ENCODE results near the gene TPTE.
"Not testable (repeated sequence)": the region's sequence is repeated elsewhere in the genome, so short reads cannot be mapped to it uniquely, and the experiment has no call there.

Gene TPTE

GRCh38 chr21:10640446-10640845 is 119.1 kb downstream of the TPTE start:
- Histone ChIP-seq H3K27ac (no peak overlapping the region), H3K79me2 (no peaks in the 10 kb centered on the region), H3K36me3 (ENCODE audit: control insufficient read depth, insufficient read depth, low read length) (no peaks in the 10 kb centered on the region), H3K9me3 (ENCODE audit: control insufficient read depth, low read length) (no peaks in the 10 kb centered on the region), H3K4me2 (ENCODE audit: low read length) (no peak overlapping the region), H3K27me3 (ENCODE audit: control insufficient read depth, insufficient read depth, low read length) (no peaks in the 10 kb centered on the region), H3K4me3 (ENCODE audit: low read depth, low read length) (no peak overlapping the region), H3K4me1 (no peaks in the 10 kb centered on the region), H2AFZ (no peak overlapping the region), H3K9ac (no peak overlapping the region)
- no peak for TF ChIP-seq CTCF (IDR thresholded peaks at IDR 0.05)

- Histone ChIP-seq H3K9ac (no peak overlapping the region), H3K79me2 (no peaks in the 10 kb centered on the region), H2AFZ (no peak overlapping the region), H3K4me3 (ENCODE audit: low read depth, low read length) (no peak overlapping the region), H3K4me1 (no peaks in the 10 kb centered on the region), H3K27ac (no peak overlapping the region), H3K27me3 (ENCODE audit: control insufficient read depth, insufficient read depth, low read length) (no peaks in the 10 kb centered on the region), H3K9me3 (ENCODE audit: control insufficient read depth, low read length) (no peaks in the 10 kb centered on the region), H3K4me2 (ENCODE audit: low read length) (no peak overlapping the region), H3K36me3 (ENCODE audit: control insufficient read depth, insufficient read depth, low read length) (no peaks in the 10 kb centered on the region)
- TF ChIP-seq CTCF (IDR thresholded peaks at IDR 0.05), result no peak
Observed at GRCh38 chr21:10641107-10641506, 119.7 kb downstream of the TPTE start.

- not testable (repeated sequence) for H3K4me3 ChIP-seq (ENCODE audit: low read depth, low read length); H3K36me3 ChIP-seq (ENCODE audit: control insufficient read depth, insufficient read depth, low read length); H3K4me2 ChIP-seq (ENCODE audit: low read length); H3K79me2 ChIP-seq; H3K9me3 ChIP-seq (ENCODE audit: control insufficient read depth, low read length); H2AFZ ChIP-seq; H3K4me1 ChIP-seq; H3K27me3 ChIP-seq (ENCODE audit: control insufficient read depth, insufficient read depth, low read length); H3K27ac ChIP-seq; H3K9ac ChIP-seq
Observed at GRCh38 chr21:10645667-10646066, 124.3 kb downstream of the TPTE start.

GRCh38 chr21:10649350-10650149 is 128.2 kb downstream of the TPTE start:
- H3K4me2 ChIP-seq (ENCODE audit: low read length); H3K79me2 ChIP-seq; H2AFZ ChIP-seq; H3K27ac ChIP-seq; H3K4me1 ChIP-seq; H3K27me3 ChIP-seq (ENCODE audit: control insufficient read depth, insufficient read depth, low read length); H3K9ac ChIP-seq; H3K36me3 ChIP-seq (ENCODE audit: control insufficient read depth, insufficient read depth, low read length); H3K9me3 ChIP-seq (ENCODE audit: control insufficient read depth, low read length); H3K4me3 ChIP-seq (ENCODE audit: low read depth, low read length): not testable (repeated sequence)

- not testable (repeated sequence) for H3K79me2 ChIP-seq; H3K4me1 ChIP-seq; H3K27me3 ChIP-seq (ENCODE audit: control insufficient read depth, insufficient read depth, low read length); H3K4me2 ChIP-seq (ENCODE audit: low read length); H2AFZ ChIP-seq; H3K9ac ChIP-seq; H3K36me3 ChIP-seq (ENCODE audit: control insufficient read depth, insufficient read depth, low read length); H3K4me3 ChIP-seq (ENCODE audit: low read depth, low read length); H3K9me3 ChIP-seq (ENCODE audit: control insufficient read depth, low read length); H3K27ac ChIP-seq
Observed at GRCh38 chr21:10650297-10650696, 128.9 kb downstream of the TPTE start.
